CD4-positive, alpha-beta T cell treated with Interleukin-12 subunit alpha and Interleukin-12 subunit beta, for 1 hour (primary cell): ENCODE measurements around the gene MAK.
A peak's percentile ranks its signal among the peaks of the same experiment; 100 is the strongest.

Experiments
- DNase-seq: peaks from one replicate; pipeline ENCODE4 v3.0.0-alpha.2; 2020

MAK gene

DNA sequence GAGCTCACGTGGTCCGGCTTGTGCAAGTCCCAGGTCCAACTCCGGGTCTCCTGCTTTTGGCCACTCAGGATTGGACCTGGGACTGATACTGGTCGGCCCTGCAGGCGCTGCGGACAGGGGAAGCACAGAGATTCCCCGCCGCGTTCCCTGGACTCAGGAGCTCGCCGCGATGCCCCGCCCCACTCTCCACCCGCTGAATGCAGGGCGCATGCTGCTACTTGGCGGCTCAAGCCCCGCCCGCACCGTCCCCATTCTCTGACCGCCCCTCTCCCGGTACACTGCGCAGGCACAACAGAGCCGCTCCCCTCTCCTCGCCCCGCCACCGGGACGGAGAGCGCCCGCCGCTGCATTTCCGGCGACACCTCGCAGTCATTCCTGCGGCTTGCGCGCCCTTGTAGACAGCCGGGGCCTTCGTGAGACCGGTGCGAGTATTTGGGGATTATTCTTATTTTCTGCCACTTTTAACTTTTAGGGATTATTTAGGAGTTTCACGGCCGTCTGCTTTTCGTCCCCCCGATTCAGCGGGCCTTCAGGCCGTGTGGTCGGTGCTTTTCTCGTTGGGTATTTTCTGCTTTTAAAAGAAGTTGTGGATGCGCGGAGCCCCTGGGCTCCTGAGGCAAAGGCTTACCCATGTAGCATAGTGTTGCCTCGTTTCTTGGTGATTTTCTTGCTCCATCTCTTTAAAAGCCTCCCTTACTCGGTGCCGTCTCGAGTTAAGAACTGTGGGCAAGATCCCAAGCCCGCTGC is 115.3 kb downstream of the MAK start, which contains the start of gene TMEM14C:
TSS of gene TMEM14C (plus strand) at position 251 of the 747 bp plus-strand sequence. CDS start 1,544 bp downstream, outside the sequence.
- DNase-seq, result peak; percentile 83

DNA sequence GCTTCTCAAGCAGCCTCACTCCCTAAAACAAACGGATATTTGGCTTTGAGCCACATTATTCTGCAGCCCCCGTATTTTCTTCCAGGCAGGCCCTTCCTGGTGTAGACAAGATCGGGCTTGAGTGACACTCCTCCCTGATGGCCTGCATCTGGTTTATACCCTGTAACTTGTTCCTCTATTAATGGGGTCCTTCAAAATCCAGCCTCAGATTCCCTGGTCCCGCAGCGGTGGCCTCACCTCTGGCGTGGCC is 115.8 kb downstream of the MAK start:
- no peak for DNase-seq

DNA sequence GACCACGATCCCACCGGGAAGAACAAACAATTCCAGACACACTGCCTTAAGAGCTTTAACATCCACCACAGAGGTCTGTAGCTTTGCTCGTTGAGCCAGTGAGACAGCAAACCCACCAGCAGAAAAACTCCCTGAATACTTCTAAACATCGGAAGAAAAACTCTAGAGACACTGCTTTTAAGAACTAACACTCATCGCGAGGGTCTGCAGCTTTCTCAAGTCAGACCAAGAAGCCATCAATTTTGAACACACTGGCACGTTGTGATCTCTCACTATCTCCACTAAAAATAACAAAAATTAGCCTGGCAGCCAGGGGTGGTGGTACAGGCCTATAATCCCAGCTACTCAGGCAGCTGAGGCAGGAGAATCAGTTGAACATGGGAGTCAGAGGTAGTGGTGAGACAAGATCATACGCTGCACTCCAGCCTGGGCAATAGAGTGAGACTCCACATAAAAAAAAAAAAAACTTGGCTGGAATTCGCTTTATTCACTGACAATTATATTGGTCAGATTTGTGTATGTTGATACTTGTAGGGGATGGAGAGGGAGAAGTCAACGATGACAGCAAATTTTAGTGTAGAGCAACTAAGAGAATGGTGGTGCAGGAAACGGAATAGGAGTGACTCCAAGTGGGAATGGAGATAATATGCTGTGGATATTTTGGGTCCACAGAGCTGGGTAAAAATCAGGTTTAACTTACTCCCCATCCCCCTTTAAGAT is 116.3 kb downstream of the MAK start:
- DNase-seq, result no peak

DNA sequence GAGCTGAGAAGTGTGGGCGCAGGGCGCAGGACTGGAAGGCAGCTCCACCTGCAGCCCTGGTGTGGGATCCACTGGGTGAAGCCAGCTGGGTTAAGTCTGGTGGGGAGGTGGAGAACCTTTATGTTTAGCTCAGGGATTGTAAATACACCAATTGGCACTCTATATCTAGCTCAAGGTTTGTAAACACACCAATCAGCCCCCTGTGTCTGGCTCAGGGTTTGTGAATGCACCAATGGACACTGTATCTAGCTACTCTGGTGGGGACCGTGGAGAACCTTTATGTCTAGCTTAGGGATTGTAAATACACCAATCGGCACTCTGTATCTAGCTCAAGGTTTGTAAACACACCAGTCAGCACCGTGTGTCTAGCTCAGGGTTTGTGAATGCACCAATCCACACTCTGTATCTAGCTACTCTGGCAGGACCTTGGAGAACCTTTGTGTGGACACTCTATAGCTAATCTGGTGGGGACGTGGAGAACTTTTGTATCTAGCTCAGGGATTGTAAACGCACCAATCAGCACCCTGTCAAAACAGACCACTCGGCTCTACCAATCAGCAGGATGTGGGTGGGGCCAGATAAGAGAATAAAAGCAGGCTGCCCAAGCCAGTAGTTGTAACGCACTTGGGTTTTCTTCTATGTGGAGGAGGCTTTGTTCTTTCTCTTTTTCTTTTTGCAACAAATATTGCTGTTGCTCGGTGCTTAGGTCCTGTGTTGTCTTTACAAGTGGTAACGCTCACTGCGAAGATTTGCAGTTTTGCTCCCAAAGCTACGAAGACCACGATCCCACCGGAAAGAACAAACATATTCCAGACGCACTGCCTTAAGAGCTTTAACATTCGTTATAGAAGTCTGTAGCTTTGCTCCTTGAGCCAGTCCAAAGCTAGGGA is 117.1 kb downstream of the MAK start:
- peak; percentile 30 for DNase-seq

DNA sequence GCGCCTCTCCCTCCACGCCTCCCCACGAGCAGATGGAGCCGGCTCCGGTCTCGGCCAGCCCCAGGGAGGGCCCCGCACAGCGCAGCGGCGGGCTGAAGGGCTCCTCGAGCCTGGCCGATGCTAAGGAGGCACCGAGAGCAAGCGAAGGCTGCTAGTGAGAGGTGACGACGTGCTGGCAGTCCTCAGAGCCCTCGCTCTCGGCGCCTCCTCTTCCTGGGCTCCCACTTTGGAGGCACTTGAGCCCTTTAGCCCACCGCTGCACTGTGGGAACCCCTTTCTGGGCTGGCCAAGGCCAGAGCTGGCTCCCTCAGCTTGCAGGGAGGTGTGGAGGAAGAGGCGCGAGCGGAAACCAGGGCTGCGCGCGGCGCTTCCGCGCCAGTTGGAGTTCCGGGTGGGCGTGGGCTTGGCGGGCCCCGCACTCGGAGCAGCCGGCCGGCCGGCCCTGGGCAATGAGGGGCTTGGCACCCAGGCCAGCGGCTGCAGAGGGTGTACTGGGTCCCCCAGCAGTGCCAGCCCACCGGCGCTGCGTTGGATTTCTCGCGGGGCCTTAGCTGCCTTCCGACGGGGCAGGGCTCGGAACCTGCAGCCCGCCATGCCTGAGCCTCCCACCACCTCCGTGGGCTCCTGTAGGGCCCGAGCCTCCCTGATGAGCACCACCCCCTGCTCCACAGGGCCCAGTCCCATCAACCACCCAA is 117.9 kb downstream of the MAK start:
- DNase-seq, result peak; percentile 67

DNA sequence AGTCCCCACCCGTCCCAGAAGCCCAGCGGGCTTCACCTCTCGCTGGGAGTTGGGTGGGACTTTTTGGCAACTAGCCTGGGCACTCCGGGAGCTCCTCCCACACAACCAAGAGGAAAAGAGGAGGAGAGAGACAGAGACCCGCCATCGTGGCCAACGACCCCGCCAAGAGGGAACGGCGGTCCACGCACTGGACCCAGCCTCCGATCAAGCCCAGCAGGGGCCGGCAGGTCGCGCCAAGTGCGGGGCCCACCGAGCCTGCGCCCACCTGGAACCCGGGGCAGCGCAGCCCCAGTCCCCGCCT is 118.4 kb downstream of the MAK start:
- no peak for DNase-seq

DNA sequence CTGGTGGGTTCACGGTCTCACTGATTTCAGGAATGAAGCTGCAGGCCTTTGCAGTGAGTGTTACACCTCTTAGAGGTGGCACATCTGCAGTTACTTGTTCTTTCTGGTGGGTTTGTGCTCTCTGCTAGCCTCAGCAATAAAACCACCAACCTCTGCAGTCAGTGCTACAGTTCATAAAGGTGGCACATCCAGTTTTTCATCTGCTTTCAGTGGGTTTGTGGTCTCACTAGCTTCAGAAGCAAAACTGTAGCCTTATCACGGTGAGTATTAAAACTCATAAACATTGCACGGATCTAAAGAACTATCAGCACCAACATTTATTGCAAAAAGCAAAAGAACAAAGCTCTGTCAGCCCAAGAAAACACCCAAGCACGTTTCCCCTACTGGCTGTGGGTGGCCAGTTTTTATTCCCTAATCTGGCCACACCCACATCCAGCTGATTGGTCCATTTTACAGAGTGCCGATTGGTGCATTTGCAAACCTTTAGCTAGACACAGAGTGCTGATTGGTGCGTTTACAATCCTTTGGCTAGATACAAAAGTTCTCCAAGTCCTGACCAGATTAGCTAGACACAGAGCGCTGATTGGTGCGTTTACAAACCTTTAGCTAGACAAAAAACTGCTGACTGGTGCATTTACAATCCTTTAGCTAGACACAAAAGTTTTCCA is 118.9 kb downstream of the MAK start:
- DNase-seq, result peak; percentile 61

DNA sequence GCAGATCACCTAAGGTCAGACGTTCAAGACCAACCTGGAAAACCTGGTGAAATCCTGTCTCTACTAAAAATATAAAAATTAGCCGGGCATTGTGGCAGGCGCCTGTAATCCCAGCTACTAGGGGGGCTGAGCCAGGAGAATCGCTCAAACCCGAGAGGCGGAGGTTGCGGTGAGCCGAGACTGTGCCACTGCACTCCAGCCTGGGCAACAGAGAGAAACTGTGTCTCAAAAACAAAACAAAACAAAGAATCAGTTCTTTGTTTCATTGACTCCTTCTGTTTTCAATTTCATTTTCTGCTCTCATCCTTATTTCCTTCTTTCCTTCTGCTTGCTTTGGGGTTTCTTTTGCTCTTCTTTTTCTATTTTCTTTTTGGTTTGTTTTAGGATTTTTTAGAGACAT is 124.4 kb downstream of the MAK start:
- no peak for DNase-seq
